Fibroblast of lung (primary cell): ENCODE data around the gene EFHC1.

Source experiments
- EZH2 ChIP-seq: IDR thresholded peaks from 2 replicates; pipeline ENCODE4 v1.5.1; 2012; ENCODE audit warnings: low read length, control low read depth, mild to moderate bottlenecking; ENCODE audit errors: missing control alignments
- TF ChIP-seq, protein P1 (sequence below), 2 donors: IDR thresholded peaks in 1 of 2; conservative IDR thresholded peaks in 1 of 2; 1 replicate in 1 of 2; 2 replicates in 1 of 2; pipeline ENCODE4 v1.5.1; 2011 to 2012; ENCODE audit warnings: low read length in 2 of 2, control low read depth in 1 of 2, inconsistent platforms in 1 of 2, low read depth in 1 of 2, mild to moderate bottlenecking in 1 of 2

GRCh38 chr6:52539607-52540006 is 119.5 kb downstream of the EFHC1 start:
- no peak for TF ChIP-seq EZH2
- TF ChIP-seq, protein P1, sequence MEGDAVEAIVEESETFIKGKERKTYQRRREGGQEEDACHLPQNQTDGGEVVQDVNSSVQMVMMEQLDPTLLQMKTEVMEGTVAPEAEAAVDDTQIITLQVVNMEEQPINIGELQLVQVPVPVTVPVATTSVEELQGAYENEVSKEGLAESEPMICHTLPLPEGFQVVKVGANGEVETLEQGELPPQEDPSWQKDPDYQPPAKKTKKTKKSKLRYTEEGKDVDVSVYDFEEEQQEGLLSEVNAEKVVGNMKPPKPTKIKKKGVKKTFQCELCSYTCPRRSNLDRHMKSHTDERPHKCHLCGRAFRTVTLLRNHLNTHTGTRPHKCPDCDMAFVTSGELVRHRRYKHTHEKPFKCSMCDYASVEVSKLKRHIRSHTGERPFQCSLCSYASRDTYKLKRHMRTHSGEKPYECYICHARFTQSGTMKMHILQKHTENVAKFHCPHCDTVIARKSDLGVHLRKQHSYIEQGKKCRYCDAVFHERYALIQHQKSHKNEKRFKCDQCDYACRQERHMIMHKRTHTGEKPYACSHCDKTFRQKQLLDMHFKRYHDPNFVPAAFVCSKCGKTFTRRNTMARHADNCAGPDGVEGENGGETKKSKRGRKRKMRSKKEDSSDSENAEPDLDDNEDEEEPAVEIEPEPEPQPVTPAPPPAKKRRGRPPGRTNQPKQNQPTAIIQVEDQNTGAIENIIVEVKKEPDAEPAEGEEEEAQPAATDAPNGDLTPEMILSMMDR (conservative IDR thresholded peaks at IDR 0.05 in 1 of 2, IDR thresholded peaks at IDR 0.05 in 1 of 2; ENCODE audit: low read depth in 1 of 2, low read length in 2 of 2): no peak
